Hematopoietic multipotent progenitor cell treated with erythropoietin and hydrocortisone succinate and interleukin-3 and kit ligand, for 4 days (in vitro differentiated cells): ENCODE data around the gene SRRD.
A peak's percentile ranks its signal among the peaks of the same experiment; 100 is the strongest.

Experiments
- DNase-seq: peaks from one replicate; pipeline ENCODE4 v3.0.0-alpha.2; 2015

SRRD gene

DNA sequence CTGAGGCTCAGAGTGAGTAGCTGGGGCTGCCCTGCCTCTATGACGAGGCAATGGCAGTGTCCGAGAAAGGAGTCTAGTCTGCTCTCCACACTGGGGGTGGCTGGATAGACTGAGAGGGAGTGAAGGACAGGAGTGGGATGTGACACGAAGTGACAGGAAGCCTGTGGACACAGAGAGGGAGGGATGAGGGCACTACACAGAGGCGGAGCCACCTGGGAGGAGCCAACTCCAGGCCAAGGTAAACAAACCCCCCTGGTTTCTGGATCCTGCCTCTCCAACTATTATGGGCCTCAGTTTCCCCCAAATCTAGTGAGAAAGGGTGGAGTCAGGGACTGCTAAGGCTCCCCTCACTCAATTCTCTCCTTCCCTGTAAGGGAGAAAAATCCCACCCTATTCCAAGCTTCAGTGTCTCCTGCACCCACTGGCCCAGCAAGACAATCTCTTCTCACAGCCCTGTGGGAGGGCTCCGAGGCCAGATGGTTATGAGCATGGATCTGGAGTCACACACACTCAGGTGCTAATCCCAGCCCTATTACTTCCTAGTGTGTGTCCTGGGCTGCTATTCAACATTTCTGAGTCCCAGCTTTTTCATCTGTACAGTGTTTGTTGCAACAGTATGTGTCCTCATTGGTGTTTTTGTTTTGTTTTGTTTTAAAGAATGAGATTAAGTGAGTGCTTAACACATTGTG is 29.7 kb upstream of the SRRD start:
- DNase-seq: no peak

DNA sequence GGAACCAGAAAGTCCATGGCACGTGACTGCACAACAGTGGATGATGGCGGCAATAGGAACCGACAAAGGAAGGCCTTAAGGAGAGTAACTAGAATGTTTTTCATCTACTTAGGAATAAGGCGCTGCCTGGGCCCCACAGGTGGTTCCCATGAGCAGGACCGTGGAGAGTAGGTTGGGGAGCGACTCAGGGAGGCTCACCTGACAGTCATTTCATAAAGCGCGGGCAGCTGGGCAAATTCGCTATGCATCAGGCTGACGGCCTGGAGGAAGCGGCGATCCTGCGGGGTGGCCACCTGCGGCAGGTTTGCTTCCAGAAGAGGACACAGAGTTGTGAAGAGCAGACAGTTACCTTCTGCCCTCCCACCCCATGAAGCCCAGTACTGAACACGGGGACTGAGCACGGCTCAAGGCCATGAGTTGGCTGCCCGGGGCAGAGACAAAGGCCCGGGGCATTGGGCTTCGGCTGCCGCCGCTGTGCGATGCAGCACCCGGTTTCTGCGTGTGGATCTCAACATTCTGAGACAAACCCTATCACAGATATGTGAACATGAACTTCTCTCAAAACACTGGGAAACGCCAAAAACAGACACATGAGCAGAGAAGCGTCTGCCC is 25.9 kb upstream of the SRRD start:
- no peak for DNase-seq

DNA sequence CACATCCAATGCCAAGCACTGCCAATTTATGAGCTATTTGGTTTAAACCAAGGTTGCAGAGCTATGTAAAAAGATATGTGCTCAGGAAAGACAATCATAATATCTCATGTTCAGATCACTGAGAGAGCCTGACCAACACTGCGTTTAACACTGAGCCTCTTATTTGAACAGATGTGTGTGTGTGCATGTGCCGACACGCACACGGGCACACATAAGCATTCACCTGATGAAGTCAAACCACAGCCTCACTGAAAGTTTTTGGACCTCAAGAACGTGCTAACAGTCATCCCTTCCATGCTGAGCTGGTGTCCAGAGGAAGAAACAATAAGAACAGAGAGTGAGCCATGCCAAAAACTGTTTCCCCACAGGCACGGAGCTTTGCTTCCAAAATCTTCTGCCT is 23.5 kb upstream of the SRRD start:
- no peak for DNase-seq

DNA sequence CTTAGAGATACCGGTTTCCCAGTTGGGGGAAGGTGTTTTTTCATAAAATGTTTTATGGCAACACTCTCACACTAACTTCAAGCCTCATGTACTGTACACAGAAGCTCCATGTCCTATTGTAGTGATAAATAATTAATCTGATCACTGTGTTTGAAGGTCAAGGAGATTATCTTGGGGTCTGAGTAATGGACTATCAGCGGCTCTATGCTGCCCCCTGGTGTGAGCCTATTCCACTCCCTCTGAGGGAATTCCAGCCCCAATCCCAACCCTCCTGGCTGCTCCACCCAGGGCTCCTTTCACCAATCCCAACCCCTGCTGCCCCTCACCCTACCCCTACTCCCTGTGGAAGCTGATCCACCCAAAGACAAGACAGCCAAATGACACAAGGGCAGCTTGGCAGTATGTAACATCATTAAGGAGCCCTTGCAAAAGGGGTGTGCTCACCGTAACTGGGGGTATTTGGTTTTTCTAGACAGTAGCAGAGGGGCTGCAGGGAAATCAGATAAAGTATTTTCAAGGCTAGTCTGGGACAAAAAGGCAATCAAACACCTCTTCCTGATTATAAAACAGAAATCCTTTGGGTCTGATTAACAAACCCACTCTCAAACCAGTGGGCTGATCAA is 22.4 kb upstream of the SRRD start:
- DNase-seq: peak; percentile 54

DNA sequence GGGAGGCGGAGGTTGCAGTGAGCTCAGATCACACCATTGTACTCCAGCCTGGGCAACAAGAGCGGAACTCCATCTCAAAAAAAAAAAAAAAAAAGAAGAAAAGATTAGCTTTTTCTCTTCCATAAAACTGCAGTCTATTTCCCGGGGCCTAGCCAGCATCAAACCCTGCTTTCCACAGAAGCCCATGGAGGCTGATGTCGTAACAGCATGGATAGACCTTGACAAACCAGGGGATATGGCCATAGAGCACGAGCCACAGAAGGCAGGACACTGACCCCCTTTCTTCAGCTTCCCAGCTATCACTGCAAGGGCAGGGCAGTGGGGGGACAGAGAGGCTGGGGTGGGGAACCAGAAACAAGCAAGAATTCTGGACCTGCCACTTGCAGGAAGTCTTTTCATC is 21.6 kb upstream of the SRRD start:
- no peak for DNase-seq

DNA sequence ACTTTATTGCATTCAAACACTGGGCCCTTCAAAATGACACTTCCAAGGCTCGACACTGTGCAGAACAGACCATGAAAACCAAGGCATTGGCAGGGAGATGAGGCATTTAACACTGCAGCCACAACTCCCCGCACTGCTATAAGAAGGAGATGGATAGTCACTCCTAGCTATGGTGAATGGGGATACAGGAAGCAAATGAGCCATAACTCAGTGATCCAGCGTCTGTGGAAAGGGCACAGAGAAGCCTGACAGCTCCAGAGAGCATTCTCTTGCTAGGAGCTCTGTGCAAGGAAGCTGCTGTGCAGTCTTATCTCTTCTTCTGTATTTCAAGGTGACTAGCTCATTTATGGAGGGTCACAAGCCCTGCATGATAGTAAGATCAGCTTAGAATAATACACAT is 21.0 kb upstream of the SRRD start:
- DNase-seq: no peak

DNA sequence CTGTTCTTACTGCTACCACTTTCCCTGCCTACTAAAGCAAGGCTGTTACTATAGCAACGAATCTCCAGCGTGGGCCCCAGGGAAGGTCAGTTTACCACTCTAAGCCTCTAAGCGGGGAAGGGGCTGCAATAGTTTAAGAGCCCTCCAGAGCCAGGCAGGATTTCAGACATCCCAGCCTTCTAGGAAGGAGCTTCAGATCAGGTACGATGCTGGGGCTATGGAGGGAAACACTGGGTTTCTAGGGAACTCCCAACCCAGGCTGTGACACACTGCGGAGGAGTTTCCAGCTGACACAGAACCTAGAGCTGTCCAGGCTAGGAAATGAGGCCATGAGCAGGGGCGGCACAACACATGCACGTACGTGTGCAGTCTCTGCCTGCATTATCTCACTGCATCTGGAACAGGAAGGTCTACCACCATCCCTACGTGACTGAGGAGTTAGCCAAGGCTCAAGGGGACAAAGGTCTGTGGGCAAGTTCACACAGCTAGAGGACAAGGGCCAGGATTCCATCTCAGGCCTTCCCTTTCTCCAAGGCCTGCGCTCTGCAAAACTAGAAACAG is 20.5 kb upstream of the SRRD start:
- DNase-seq: no peak

DNA sequence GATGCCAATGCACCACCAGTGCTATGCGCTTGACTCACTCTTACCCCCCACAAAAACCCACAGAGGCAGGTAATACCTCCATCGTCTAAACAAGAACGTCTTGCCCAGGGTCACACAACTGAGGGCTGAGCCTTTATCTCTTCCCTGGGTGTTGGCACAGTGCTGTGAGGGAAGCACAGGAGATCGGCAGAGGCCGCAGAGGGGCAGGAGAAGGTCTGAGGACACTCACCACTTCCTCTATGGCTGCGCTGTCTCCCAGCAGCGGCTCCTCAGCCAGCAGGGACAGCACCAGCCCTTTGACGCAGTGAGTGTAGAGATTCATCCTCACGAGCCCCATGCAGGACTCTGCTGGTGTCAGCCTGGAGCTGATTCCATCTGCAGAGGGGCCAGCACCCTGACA is 20.0 kb upstream of the SRRD start:
- no peak for DNase-seq

DNA sequence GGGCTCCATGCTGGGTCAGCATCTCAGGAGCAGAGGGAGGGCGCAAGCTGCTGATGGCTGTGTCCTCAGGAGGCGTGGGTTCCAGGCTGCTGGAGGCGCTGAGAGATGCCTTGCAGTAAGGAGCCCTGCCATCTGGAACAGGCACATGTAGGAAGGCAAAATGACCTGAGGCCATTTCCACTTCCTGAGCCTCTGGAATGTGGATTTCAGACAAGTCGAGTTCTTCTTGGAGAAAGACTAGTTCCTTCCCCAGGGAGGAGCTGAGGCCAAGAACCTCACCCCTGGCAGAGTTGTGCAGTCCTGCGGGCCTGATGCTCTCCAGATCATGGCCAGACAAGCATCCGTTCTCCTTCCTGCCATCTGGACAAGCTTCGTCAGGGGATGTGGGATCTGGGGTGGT is 19.4 kb upstream of the SRRD start:
- DNase-seq: no peak

DNA sequence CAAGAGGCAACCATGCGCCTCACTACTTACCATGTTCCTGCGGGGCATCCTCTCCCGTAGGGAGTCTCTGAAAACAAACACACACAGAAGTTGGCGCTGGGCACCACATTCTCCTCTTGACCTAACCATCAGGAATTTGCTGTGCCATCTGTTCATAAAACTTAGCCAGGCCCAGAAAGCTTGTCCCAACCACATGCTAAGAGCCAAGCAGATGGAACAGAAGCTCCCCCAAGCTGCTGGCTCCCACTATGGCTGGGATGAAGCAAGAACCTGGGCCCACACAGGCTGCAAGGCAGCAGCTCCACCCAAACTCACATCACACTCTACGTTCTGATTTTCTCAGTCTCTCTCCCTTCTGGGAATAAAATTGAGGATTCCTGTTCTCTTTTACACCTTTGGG is 17.5 kb upstream of the SRRD start:
- no peak for DNase-seq

DNA sequence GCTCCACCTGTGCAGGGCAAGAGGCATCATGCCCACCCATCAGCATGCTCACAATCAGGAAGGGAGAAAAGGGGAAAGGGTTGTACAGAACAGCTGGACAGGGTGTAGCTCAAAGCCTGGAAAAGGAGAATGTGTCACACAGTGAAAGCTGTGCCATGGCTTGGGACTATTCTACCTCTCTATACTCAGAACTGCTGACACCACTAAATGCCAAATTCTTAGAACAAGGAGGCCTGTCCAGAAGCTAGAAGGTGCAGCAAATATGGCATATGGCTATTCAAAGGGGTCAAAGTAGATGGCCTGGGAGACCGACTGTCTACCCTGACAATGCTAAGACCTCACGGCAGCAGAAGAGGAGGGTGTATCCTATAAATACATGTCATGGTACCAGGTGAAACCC is 12.9 kb upstream of the SRRD start:
- no peak for DNase-seq

DNA sequence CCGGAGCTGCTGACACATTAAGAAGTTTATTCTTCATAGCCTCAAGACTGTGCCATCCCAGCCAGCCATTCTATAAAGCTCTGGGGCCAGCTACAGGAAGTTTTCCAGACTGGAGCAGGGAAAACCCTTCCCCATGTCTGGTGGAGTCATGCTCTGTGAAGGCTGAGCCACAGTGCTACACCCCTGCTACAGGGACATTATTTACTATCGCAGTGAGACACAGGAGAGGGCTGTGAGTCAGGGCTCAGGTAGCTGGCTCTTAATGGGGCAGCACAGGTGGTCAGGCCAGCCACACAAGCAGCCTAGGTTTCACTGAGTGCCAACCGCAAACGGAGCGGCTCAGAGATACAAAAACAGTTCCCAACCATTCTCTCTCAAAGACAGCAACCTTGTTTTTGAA is 12.2 kb upstream of the SRRD start:
- no peak for DNase-seq

DNA sequence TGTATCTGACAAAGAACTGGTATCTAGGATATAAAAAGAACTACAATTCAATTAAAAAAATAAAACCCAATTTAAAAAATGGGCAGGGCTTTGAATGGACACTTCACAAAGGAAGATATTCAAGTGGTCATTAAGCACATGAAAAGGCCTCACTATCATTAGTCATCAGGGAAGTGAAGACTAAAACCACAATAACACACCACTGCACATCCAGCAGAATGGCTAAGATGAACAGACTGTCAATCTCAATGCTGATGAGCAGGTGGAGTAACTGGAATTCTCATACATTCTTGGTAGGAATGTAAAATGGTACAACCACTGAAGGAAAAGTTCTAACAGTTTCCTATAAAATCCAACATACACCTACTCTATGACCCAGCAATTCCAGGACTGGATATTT is 9.0 kb upstream of the SRRD start:
- peak; percentile 62 for DNase-seq

DNA sequence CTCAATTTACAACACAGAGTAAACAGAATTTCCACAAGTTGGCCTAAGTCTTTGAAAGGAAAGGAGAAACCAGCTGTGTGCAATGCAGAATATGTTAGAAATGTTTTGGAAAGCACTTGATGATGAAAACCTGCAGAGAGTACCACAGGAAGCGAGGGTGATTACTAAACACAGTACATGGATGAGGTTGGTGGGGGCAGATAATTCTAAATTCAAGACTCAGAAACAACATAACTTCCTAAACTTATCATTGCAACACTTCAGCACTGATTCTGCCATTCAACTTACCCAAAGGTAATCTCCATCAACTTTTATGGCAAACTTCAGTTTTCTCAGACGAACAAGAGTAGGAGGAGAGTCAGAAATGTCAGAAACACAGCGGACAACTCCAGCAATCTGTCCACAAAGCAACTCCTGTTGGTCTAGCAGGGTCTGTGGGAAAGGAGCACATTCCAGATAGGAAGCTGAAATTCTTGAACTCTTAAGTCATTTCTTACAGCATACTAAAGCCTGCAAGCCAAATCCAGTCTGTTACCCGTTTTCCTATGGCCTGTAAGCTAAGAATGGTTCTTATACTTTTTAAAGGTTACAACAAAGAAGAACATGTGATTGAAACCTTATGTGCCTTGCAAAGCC is 6.9 kb upstream of the SRRD start:
- peak; percentile 62 for DNase-seq

DNA sequence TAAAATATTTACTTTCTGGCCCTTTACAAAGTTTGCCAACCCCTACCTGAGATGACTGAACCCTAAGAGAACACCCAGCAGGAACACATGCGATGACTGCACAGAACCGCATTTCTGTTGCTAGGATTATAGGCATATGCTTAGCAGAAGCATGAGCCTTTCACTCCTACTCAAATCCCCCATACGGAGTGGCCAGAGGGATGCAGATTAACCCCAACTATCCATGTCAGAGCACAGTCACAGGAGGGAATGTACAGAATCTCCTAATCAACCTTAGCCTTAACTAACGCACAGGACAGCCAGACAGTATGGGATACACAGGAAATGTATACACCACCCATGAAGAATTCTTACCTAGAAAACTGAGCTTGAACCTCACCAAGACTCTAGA is 6.3 kb upstream of the SRRD start:
- DNase-seq: no peak

DNA sequence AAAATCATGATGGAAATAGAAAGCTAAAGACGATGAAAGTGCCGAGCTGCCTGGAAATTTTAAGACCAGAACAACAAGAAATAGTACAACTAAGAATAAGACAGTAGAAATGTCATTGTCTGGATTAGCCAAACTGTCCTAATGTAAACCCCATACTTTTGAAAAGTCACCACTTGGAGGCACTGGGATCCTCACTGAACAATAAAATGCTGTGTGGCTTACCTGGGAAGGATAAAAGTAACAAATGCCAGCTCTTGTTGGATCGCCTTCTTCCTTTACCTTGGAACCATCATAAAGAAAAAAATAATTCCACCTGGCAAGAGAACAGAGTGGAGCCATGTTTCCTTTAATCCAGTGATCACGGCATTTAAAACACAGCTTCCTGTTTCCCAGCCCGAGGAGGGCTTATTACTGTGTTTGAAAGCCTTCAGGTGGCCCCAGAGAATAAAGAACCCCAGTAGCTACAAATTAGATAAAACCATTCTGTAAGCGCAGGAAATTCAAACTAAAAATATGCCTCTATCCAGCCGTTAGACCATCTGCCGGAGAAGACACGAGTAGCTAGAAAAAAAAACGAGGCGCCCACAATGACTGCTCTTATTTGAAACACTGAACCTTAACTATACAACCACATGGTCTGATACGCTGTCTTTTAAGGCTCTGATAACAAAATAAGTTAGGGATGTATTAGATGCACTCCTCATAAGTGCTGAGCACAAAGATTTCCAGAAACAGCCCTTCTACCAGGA is 4.5 kb upstream of the SRRD start:
- DNase-seq: peak; percentile 94

DNA sequence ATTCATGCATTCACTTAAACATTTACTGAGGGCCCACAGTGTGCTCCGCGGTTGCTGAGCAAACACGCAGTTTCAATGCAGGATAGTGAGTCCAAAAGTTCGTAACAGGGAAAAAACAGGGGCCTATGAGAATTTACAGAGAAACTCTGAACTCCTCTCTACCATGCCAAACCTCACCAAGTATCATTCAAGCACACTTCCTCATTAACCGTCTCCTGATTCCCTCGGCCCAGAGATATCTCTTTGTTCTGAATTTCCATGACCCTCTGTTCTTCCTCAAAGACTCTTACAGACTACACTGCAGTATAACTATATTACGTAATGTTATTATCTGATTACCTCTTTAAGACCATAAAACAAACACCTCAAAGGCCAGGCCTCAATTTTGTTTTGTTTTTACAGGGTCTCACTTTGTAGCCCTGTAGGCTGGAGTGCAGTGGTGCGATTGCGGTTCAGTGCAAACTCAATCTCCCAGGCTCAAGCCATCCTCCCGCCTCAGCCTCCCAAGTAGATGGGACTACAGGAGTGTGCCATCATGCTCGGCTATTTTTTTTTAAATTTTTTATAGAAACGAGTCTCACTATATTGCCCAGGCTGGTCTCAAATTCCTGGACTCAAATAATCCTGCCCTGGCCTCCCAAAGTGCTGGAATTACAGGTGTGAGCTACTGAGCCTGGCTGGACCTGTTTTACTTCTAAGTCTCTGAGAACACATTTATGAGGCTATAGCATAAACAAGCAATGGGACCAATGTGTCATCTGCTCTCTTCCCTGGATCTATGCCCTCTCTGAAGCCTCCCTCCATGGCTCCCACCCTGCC is 3.7 kb upstream of the SRRD start:
- DNase-seq: peak; percentile 84

DNA sequence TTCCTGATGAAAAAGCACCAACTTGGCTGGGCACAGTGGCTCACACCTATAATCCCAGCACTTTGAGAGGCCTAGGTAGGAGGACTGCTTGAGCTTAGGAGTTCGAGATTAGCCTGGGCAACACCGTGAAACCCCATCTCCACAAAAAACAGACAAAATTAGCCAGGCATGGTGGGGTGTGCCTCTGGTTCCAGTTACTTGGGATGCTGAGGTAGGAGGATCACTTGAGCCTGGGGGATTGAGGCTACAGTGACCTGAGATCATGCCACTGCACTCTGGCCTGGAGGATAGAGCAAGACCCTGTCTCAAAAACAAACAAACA is 3.1 kb upstream of the SRRD start:
- no peak for DNase-seq

DNA sequence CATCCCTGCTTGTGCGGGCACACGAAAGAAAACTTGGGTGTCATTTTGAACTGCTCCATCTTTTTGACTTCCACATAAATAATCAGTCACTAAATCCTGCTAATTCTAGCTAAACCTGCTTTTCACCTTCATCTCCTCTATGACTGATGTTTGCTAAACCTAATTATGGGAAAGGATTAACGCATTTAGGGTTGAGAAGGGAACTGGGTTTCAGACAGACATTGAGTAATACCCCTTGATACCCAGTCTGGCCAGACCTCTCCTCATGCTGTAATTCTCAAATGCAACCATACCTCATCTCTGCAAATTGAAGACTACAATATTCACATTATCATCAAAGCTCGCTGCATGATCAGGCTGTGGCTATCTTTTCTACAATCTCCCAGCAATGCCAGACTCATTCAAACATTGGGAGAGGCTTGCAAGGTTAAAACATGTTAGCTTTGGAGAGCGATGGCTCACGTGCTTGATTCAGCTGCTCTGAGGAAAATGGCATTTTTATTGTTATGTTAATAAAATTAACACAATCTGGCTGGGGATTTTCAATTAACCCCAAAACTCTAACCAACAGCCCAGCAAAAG is 2.5 kb upstream of the SRRD start:
- no peak for DNase-seq

DNA sequence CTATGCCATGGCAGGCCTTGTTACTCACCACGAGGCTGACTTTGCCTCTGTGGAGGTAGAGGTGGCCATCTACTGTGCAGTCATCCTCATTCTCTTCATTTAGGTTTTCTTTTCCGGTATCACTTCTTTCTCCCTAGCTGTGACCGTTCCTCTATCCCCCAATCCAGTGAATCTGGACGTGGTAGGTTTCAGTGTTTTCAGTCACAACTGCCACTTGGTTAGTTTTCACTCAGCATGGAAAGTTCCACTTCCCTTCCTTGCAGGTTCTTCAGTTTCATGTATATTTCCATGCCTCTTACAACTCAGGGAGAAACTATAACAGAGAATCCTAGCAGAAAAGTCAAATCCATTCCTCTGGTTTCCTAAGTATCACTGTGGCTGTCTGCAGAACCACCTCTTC is 2.0 kb upstream of the SRRD start:
- DNase-seq: no peak

DNA sequence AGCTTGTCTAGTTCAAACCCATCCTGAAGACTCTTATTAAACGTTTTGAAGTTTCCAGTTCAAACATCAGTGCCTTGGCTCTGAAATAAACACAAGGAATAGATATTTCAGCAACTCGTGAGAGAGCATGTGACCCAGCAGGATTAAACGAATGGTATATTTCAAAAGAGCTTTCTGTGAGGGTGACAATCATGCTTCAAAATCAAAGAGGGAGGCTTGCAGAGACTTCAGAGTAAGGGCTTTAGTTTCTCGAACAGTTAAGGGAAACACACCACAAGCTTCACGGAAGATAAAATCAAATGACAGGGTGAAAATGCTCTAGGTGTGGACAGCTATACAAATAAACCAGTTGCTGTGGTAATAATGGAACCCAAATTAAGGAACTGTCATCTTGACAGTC is 1.5 kb upstream of the SRRD start:
- peak; percentile 49 for DNase-seq

DNA sequence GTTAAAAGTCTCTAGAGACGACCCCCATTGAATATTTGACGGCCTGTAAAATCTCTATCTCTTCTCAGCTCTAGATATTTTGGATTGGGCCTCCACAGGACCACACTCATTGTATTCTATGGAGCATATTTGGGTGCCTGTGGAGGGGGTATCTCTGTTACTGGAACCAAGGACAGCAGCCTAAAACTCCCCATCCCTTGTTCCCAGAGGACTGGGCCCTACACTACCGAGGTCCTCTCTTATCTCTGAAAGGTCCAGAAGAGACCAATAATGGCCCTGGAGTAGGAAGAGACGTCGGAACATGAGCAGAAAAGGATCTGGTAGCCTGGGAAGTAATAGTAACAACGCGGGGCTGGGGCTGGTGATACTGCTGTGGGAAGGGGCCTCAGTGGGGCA is 636 bp upstream of the SRRD start:
- DNase-seq: no peak
